Ovary (tissue), 3 donors: Measurements from ENCODE around the gene FKBP10.

Source experiments
- CTCF ChIP-seq, 3 donors: fragments of 450-650 bp in 2 of 3; fragments of 200-600 bp in 1 of 3; IDR thresholded peaks; one replicate each; pipeline versions ENCODE4 v1.5.1 to v1.8.0; 2016 to 2022; ENCODE audit warnings: antibody characterized with exemption in 3 of 3, mild to moderate bottlenecking in 1 of 3
- POLR2A ChIP-seq: fragments of 450-650 bp; IDR thresholded peaks from one replicate; pipeline ENCODE4 v1.6.1; 2017; ENCODE audit warnings: antibody characterized with exemption, mild to moderate bottlenecking, moderate library complexity
- donor health status: DM: no; HTN: no; CAD: no.

- no peak for TF ChIP-seq POLR2A
- no peak for TF ChIP-seq CTCF (IDR thresholded peaks at IDR 0.05)
Observed at GRCh38 chr17:41799366-41799765, 13.4 kb upstream of the FKBP10 start.
